ENCODE results near the gene RAB3C.

The RAB3C gene

GRCh38 chr5:58641533-58641932 lies 58.7 kb downstream of the RAB3C start:
- Histone ChIP-seq H3K4me2 (ENCODE audit: low read depth, low read length, poor library complexity, severe bottlenecking) (no peak overlapping the region), H3F3A (ENCODE audit: low read depth) (no peaks in the 10 kb centered on the region), H3K9me3 (ENCODE audit: insufficient read depth, low read depth, low read length) (no peaks in the 10 kb centered on the region), H3K36me3 (ENCODE audit: insufficient read depth, low read length) (no peaks in the 10 kb centered on the region), H3K4me1 (ENCODE audit: insufficient read depth, low read length, poor library complexity, severe bottlenecking) (no peaks in the 10 kb centered on the region), H2AFZ (ENCODE audit: low read length) (no peak overlapping the region), H3K27me3 (ENCODE audit: insufficient read depth, low read length, poor library complexity, severe bottlenecking) (no peaks in the 10 kb centered on the region), H3K4me3 (ENCODE audit: low read length, poor library complexity, severe bottlenecking) (no peak overlapping the region), H4K20me1 (ENCODE audit: insufficient read depth, low read length, poor library complexity, severe bottlenecking) (no peaks in the 10 kb centered on the region), H3K79me2 (ENCODE audit: insufficient read depth, low read length) (no peaks in the 10 kb centered on the region), H3K9ac (ENCODE audit: low read depth, low read length, poor library complexity, severe bottlenecking) (no peak overlapping the region), H3K9me2 (replicated peaks; ENCODE audit: low read depth, low read length) (no peaks in the 10 kb centered on the region)
- TF ChIP-seq CTCF (conservative IDR thresholded peaks at IDR 0.05; ENCODE audit: low read length): no peak
- TF ChIP-seq EZH2phosphoT487 (IDR thresholded peaks at IDR 0.05; ENCODE audit: borderline replicate concordance): no peak

- no peaks in the 10 kb centered on the region for H3K9me2 ChIP-seq (replicated peaks; ENCODE audit: low read depth, low read length)
- TF ChIP-seq CTCF (conservative IDR thresholded peaks at IDR 0.05; ENCODE audit: low read length) (no peak), EZH2phosphoT487 (IDR thresholded peaks at IDR 0.05; ENCODE audit: borderline replicate concordance) (no peak)
- no peaks in the 10 kb centered on the region for H3K9me3 ChIP-seq (ENCODE audit: insufficient read depth, low read depth, low read length)
- H3K36me3 ChIP-seq (ENCODE audit: insufficient read depth, low read length): no peaks in the 10 kb centered on the region
- no peaks in the 10 kb centered on the region for H3K4me1 ChIP-seq (ENCODE audit: insufficient read depth, low read length, poor library complexity, severe bottlenecking)
- H3K79me2 ChIP-seq (ENCODE audit: insufficient read depth, low read length): no peaks in the 10 kb centered on the region
- H3K9ac ChIP-seq (ENCODE audit: low read depth, low read length, poor library complexity, severe bottlenecking): no peak overlapping the region
- H2AFZ ChIP-seq (ENCODE audit: low read length): no peak overlapping the region
- no peak overlapping the region for H3K4me3 ChIP-seq (ENCODE audit: low read length, poor library complexity, severe bottlenecking)
- H4K20me1 ChIP-seq (ENCODE audit: insufficient read depth, low read length, poor library complexity, severe bottlenecking): no peaks in the 10 kb centered on the region
- H3K4me2 ChIP-seq (ENCODE audit: low read depth, low read length, poor library complexity, severe bottlenecking): no peak overlapping the region
- H3K27me3 ChIP-seq (ENCODE audit: insufficient read depth, low read length, poor library complexity, severe bottlenecking): no peaks in the 10 kb centered on the region
- H3F3A ChIP-seq (ENCODE audit: low read depth): no peaks in the 10 kb centered on the region
These were observed 66.0 kb downstream of the RAB3C start for GRCh38 chr5:58648846-58649245.

GRCh38 chr5:58649716-58650115 lies 66.8 kb downstream of the RAB3C start:
- Histone ChIP-seq H3F3A (ENCODE audit: low read depth) (no peaks in the 10 kb centered on the region), H2AFZ (ENCODE audit: low read length) (no peak overlapping the region), H3K4me2 (ENCODE audit: low read depth, low read length, poor library complexity, severe bottlenecking) (no peak overlapping the region), H3K79me2 (ENCODE audit: insufficient read depth, low read length) (no peaks in the 10 kb centered on the region), H3K4me1 (ENCODE audit: insufficient read depth, low read length, poor library complexity, severe bottlenecking) (no peaks in the 10 kb centered on the region), H3K9ac (ENCODE audit: low read depth, low read length, poor library complexity, severe bottlenecking) (no peak overlapping the region), H3K9me2 (replicated peaks; ENCODE audit: low read depth, low read length) (no peaks in the 10 kb centered on the region), H3K9me3 (ENCODE audit: insufficient read depth, low read depth, low read length) (no peaks in the 10 kb centered on the region), H4K20me1 (ENCODE audit: insufficient read depth, low read length, poor library complexity, severe bottlenecking) (no peaks in the 10 kb centered on the region), H3K36me3 (ENCODE audit: insufficient read depth, low read length) (no peaks in the 10 kb centered on the region), H3K27me3 (ENCODE audit: insufficient read depth, low read length, poor library complexity, severe bottlenecking) (no peaks in the 10 kb centered on the region), H3K4me3 (ENCODE audit: low read length, poor library complexity, severe bottlenecking) (no peak overlapping the region)
- TF ChIP-seq EZH2phosphoT487 (IDR thresholded peaks at IDR 0.05; ENCODE audit: borderline replicate concordance) (no peak), CTCF (conservative IDR thresholded peaks at IDR 0.05; ENCODE audit: low read length) (no peak)
